Fibroblast of skin of abdomen (primary cell): Measurements from ENCODE around the gene CD93.

Experiments used
- DNase-seq: peaks from one replicate; pipeline ENCODE4 v3.0.0-alpha.2; 2013

The CD93 gene

DNA sequence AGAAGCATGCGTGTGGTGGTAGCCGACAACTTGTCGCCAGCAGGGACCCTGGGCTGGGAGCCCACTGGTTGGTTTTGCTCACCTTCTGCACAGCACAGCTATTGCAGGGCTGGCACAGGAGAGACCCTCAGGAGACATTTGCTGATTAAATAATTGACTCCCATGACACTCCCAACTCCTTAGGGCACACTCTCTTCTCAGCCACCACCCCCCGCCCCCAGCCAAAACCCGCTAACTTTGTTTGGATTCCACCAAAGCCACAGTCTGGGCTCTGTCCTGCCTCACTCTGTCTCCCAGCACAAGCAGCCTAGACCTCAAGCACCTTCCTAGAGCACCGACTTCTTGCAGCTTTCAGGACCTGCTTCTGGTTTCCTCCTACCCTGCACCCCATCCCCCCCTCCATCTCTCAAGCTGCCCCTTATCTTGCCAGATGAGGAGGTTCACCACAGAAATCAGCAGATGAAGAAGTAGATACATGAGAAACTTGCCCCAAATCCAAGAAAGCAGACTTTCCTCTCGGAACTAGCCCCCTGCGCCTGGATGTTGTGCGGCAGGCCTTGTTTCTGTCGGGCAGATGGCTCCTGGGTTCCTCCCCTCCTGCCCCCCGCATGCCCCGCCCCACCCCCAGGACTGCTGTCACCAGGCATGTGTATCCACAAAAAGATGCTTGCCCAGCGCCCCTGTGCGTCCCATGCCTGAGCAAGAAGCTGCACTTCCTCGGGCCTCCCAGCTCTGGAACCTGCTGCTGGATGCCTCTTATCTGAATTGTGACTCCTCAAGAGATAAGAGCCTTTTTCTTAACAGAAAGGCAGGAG is 35.0 kb upstream of the CD93 start:
- no peak for DNase-seq

DNA sequence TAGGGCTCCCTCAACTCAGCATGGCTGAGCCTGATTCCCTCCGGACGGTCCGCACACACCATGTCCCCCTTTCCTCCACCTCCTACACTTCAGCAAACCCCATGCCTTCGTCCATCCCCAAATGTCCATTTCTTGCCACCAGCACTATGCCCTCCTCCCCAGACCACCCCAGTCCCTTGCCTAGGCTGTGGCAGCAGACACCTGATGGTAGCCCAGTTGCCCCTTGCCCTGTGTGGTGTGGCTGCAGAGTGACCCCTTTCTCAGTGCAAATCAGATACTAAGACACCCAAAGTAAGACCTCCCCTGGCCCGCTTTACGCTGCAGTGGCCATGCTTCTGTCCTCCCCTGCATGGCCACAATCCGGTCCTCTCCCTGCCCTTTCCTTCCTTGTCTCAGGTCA is 34.1 kb upstream of the CD93 start:
- DNase-seq, result no peak

GRCh38 chr20:23119456-23120216 is 33.5 kb upstream of the CD93 start:
- DNase-seq, result no peak

DNA sequence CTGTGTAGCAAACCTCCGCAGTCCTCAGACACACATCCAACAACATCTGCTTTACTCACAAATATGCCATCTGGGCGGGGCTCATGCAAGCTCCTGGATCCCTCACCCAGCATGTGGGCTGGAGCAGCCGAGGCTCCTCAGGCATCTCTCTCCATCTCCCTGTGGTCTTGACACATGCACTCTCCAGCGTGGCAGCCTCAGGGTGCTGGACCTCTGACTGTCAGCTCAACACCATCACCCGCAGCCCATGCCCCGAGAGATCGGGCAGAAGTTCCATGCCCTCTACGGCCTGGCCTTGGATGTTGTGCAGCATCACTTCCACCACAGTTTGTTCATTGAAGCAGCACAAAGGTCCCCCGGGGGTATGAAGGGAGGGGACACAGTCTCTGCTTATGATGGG is 32.6 kb upstream of the CD93 start:
- DNase-seq, result no peak

- no peak for DNase-seq
Measured at GRCh38 chr20:23118144-23118543, 32.0 kb upstream of the CD93 start.

DNA sequence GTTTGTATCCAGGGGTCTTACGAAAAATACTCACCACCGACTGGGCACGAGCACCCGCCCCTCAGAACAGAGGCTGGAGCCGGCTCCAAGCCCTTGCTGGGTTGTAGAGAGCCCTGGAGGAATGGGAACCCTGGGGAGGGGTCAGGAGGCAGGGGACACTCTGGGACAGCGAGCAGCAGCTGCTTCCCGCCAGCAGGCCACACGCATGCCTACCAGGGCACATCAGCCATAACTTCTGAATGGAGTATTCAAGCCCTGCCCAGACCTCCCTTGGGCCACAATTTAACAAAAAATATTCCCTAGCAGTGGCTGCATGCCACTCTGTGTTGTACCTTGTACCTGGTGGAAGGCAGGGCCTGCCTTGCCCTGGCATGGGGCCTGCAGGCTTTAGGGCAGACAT is 31.6 kb upstream of the CD93 start:
- no peak for DNase-seq

GRCh38 chr20:23116311-23117089 is 30.4 kb upstream of the CD93 start:
- DNase-seq, result peak; percentile 21

- no peak for DNase-seq
Measured at GRCh38 chr20:23115822-23116221, 29.7 kb upstream of the CD93 start.

DNA sequence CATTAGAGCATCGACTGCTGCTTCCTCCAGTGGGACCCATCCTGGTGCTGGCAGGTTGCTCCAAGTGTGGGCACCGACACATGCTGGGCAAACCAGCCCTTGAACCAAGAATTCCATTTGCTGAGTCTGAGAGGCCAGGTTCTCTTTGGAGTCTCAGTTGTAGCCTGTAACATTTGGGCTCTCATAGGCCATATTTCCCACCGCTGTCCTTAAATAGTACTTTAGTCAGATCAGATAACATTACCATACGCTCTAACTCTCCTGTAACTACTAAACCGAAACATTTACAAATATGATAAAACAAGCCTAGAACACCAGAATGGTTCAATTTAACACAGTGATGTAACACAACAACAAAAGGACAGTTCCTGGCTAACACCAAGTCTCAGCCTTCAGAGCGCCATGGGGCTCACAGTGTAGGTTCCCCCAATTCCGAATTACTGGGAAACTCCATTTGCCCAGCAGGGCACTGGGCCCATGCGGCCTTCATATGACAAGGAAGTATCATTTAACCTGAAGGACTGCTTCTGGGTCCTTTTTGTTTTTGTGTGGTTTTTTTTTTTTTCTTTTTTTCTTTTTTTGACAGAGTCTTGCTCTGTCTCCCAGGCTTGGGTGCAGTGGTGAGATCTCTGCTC is 28.4 kb upstream of the CD93 start:
- DNase-seq, result no peak

DNA sequence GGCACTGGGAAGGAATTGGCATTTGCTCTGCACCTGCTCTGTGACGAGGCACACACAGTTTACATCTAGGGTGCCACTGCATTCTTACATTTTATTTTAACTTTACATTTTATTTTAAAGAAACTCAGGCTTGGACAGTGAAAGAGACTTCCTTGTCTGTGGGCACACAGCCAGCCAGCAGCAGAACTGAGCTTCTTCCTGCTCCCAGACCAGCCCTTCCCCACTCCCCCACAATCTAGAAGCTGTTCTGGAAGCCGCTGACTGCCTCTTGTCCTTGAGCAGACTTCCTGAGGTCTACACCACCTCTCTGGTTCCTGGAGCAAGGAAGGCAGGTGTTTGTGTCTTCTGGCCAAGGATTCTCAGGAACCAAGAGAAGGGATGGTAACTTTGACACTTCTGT is 27.9 kb upstream of the CD93 start:
- no peak for DNase-seq

GRCh38 chr20:23112595-23112994 is 26.5 kb upstream of the CD93 start:
- DNase-seq, result no peak

GRCh38 chr20:23111944-23112342 is 25.8 kb upstream of the CD93 start:
- no peak for DNase-seq

DNA sequence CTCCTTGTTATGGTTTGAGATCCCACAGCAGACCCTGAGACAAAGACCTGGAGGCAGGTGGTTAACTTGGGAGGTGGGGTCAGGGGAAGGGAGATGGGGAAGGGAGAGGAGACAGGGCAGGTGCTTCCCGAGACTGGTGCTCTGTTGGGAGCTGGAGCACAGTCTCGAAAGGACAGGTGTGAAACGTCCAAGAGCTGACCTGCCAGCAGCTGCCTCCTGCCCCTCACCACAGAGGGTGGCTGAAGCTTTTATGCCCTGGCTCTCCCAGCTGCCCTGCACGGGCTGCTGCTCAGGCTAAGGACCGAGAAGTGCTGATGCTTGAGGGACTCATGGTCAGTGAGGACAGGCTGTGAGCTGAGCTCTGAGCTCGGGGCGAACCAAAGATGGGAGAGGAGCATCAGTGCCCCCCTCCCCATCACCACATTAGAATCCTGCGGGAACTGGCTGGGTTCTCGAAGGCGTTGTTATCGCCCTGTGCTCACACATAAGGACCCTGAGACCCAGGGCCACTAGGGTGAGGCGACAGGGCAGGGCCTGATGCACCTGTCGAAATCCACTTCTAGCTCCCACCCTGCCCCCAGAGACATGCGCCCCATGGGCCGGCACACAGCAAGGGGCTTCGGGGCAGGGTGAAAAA is 25.3 kb upstream of the CD93 start:
- no peak for DNase-seq

GRCh38 chr20:23108871-23109270 is 22.7 kb upstream of the CD93 start:
- no peak for DNase-seq

DNA sequence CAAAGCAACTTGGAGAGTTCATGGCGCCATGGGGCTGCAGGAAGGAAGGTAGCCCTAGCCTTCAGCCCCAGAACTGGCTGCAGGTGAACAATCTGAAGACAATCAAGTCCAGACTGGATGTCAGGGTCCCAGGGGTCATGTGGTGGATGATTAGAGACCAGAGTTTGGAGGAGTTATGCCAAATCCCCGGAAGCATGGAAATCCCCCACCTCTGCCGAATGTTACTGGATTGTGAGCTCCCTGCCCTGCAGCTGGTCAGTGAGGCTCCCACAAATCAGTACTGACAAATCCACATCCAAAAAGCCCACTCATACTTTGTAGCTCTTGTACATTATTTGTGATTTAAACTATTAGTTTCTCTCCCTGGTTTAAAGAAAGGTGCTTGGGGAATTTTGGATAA is 21.3 kb upstream of the CD93 start:
- DNase-seq, result no peak

DNA sequence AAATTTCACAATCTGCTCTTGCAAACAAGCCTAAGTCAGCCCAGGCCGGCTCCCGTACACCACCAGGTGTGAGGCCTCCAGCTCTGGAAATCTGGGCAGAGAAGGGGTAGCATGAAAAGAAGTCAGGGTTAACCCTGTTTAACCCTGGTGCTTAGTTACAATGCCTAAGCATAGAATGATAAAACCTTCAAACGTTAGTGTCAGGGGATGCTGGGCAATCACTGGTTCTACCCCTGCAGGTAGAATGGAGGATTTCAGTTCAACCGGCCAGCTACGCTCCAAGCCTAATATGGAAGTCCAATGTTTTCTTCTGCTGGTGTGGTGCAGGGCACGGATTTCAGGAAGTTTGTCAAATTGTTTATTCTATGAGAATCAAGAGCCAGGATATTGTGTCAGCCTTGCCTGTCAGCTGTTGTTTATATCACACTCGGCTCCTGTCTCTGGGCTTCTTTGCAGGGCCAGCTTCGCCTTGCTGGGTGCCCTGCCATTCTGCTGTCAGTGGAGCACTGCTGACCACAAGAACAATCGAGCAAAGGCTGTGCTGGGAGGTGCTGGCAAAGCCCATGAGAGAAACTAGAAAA is 20.2 kb upstream of the CD93 start:
- no peak for DNase-seq

DNA sequence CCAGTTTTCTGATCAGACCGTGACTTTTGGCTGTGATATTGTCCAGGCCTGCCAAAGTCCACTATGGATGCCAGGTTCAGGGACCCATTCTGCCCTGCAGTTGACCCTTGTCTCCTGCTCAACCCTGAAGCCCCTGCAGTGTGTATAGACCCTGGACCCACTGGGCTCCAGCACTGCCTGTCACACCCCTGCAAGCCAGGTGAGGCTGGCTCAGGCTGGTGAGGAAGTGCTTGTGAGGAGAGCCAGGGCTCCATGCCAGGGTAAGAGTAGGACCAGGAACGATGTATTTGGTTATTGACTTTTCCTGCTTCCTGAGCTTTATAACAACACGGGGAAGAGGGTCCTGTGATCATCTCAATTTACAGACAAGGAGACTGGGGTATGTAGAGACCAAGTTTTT is 19.1 kb upstream of the CD93 start:
- DNase-seq, result no peak

DNA sequence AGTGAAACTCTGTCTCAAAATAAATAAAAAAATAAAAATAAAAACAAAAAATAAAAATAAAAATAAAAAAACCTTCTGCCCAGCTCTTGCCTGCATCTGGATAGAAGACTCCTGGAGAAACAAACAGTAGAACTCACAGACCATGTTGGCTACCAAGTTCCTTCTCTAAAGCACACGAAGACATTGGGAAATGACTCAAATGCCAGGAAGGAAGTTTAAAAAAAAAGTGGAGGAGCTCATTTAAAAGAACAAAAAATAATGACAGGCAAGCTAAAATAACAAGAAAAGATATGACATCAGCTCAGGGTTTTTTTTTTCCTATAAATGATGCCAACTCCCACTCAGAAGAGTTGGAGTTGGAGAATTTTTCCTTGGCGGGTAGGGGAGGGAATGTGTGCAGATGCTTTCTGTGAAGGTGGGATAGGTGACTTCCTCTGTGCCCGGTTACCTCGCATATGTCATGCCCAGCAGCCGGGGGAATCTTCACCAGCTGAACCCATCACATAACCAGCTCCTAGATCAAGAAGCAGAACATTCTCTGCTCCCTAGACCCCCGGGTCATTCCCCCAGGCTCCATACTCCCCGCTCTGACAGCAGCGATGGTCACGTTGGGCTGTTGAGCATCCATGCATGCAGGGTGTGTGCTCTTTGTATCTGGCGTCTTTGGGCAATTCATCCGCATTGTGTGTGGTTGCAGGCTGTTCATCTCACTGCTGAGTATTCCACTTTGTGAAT is 17.3 kb upstream of the CD93 start:
- no peak for DNase-seq

DNA sequence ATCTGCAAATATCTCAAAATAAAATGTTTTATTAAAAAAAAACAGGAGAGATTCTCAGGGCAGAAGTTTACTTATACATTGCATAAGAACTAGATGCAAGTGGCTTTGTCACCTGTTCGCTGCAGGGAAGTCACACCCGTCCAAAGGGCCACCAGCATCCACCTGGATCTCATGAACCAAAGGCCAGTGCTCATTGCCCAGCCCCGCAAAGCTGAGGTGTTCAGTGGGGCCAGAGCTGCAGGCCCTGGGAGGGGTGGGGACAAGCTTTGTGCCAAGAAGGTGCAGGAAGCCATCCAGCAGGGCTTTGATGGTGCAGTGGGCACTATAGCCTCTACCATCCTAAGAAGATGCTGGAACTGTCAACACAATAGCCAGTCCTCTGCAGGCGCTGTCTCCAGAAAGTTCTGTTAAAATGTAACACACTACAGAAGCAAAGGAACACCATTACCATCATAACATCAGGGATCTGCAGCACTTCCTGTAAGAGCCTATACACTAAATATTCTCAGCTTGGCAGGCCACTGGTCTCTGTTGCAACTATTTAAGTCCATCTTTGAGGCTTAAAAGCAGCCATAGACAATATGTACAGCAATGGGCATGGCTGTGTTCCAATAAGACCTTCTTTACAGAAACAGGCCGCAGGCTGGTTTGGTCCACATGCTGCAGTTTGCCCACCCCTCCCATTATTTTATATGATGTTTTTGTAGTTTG is 15.7 kb upstream of the CD93 start:
- DNase-seq, result no peak

DNA sequence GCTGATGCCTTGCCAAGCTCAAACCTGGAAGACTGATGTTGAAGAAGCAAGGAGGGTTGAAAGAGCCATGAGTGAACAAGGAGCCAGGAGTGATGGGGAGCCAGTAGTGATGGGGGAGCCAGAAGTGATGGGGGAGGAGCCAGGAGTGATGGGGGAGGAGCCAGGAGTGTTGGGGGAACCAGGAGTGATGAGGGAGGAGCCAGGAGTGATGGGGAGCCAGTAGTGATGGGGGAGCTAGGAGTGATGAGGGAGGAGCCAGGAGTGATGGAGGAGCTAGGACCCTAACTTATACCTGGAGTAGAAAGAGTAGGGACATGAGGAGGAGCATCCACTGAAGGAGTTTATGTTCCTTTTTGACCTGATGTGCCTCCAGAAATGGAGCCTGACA is 14.6 kb upstream of the CD93 start:
- no peak for DNase-seq
